NCI-H128 (cell line): ENCODE results near the gene SRP19.
"Not testable (repeated sequence)": the region's sequence is repeated elsewhere in the genome, so short reads cannot be mapped to it uniquely, and the experiment has no call there.

ENCODE experiments used
- DNase-seq: peaks from one replicate; lab custom pipeline; 2025; ENCODE audit not compliant: unreplicated experiment; lab: John Stamatoyannopoulos, UW

SRP19 gene

DNA sequence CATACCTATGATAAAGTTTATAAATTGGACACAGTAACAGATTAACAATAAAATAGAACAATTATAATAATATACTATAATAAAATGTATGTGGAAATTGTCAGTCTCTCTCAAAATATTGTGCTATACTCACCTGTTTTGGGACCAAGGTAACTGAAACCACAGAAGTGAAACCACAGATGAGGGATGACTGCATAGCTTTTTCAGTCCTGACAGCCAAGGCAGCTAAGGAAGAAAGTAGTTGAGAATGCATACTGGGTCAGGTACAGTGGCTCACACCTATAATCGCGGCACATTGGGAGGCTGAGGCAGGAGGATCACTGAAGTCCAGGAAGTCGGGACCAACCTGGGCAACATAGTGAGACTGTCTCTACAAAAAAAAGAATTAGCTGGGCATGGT is 8.9 kb downstream of the SRP19 start:
- no peak for DNase-seq

GRCh38 chr5:112870966-112871365 is 9.9 kb downstream of the SRP19 start:
- DNase-seq = no peak

- DNase-seq = no peak
Observed at GRCh38 chr5:112876362-112876761, 15.3 kb downstream of the SRP19 start.

DNA sequence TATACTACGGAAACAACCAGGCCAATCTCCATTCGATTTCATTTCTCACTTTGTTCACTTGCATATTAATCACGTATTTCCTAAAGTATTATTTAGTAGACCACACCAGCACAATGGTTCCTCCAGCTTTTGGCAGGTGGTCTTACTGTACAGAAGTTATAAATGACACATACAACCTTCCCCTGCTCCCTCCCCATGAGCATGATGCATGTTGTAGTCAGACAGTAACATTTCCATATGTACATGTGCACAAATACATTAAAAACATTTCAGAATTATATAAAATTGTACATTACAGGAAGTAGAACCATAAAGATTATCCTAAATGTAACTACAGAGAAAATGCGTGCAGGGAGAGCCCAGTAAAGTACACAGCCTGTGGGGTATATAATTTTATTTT is 17.0 kb downstream of the SRP19 start:
- DNase-seq = no peak

- DNase-seq = no peak
Observed at GRCh38 chr5:112878760-112879159, 17.7 kb downstream of the SRP19 start.

DNA sequence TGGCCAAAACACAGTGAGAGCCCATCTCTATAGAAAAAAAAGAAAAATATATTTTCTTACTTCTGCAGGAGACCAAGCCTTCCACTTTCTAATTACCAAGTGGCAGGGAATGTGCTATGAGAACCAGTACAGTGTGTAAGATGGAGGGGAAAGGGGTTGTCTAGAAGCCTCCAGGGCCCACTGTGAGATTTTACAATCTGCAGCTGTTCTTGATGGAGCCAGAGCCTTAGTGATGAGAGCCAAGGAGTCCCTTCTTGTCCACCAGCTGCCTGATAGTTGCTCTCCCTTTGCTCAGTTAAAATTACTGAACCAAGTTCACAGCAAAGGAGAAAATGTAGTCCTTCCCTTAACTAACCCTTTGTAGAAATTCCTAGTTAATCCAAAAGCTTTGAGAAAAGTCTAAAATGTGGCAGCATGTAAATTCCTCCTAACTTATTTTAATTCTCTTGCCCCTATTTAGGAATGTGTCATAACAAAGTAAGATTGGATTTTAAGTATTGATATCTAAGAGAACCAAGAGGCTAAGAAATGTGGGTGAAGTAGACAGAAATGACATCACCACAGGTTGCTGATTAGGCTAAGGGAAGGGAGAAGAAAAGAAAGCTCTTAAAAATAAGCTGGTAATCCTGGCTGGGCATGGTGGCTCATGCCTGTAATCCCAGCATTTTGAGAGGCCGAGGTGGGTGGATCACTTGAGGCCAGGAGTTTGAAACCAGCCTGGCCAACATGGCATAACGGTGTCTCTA is 19.3 kb downstream of the SRP19 start:
- DNase-seq = no peak

DNA sequence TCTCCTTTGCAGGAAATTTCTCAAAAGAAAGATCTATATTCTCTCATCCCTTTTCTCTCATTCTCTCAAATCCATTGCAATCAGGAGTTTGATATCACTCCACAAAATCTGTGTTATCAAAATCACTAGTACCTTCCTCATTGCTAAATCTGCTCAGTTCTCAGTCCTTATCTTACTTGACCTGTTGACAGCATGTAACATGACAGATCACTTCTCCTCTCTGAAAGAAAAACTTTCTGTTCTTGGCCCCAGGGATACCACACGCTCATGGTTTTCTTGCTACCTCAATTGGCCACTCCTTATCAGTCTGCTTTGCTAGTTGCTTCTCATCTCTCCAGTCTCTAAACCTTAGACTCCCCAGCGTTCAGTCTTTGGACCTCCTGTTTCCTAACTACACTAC is 22.1 kb downstream of the SRP19 start:
- DNase-seq = no peak

- DNase-seq = no peak
Observed at GRCh38 chr5:112885001-112885400, 23.9 kb downstream of the SRP19 start.

- no peak for DNase-seq
Observed at GRCh38 chr5:112886975-112887374, 25.9 kb downstream of the SRP19 start.

DNA sequence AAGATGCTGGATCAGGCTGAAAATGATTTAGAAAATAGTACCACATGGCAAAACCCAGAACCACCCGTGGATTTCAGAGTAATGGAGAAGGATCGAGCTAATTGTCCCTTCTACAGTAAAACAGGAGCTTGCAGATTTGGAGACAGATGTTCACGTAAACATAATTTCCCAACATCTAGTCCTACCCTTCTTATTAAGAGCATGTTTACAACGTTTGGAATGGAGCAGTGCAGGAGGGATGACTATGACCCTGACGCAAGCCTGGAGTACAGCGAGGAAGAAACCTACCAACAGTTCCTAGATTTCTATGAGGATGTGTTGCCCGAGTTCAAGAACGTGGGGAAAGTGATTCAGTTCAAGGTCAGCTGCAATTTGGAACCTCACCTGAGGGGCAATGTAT is 31.0 kb downstream of the SRP19 start:
- not testable (repeated sequence) for DNase-seq

DNA sequence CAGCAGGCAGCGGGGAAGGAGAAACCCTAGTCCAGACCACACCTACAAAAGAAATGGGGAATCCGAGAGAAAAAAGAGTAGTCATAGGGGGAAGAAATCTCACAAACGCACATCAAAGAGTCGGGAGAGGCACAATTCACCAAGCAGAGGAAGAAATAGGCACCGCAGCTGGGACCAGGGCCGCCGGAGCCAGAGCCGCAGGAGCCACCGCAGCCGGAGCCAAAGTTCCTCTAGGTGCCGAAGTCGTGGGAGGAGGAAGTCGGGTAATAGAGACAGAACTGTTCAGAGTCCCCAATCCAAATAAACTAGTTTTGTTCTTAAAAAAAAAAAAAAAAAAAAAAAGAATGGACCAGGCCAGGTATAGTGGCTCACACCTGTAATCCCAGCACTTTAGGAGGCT is 31.7 kb downstream of the SRP19 start:
- DNase-seq = no peak

GRCh38 chr5:112895682-112896081 is 34.6 kb downstream of the SRP19 start:
- no peak for DNase-seq

DNA sequence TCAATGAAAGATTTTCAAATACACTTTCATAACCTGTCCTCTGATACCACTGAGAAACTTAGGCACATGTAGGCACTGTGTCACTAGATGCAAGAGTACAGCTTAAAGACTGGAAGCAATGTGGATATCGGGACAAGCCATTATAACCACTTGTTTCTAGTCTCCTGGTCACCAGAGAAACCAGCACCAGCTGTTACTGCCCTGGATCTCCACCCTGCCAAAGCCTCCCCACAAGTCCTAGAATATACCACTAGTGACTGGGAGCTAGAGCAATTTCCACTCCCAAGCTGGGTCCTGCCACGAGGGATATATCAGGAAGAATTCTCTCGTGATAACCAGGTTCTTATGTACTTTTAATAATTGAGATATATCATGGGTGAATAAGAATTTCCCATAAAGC is 41.5 kb downstream of the SRP19 start:
- no peak for DNase-seq

- DNase-seq = not testable (repeated sequence)
Observed at GRCh38 chr5:112904996-112905395, 43.9 kb downstream of the SRP19 start.

GRCh38 chr5:112906637-112907036 is 45.5 kb downstream of the SRP19 start:
- no peak for DNase-seq

DNA sequence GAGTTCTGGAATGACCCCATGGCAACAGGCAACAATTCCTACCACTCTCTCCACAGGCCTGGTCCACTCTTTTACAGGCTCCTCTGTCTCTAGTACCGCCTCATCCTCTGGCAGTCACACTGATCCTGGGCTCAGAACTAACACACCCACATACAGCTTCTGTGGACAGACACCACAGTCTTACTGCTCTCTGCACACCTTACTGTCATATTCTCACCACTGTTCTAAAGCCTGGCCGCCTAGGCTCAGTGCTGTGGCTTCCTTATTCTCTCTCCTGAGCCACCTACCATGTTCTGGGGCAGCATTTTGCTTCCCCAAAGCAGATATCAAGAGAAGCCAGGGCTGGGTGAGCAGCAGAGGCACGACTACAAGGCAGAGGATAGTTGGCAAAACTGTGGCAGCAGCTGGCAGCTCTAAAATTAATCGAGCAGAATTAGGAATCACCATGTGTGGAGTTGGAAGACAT is 46.1 kb downstream of the SRP19 start:
- DNase-seq = no peak

GRCh38 chr5:112908854-112909253 is 47.8 kb downstream of the SRP19 start:
- DNase-seq = no peak

DNA sequence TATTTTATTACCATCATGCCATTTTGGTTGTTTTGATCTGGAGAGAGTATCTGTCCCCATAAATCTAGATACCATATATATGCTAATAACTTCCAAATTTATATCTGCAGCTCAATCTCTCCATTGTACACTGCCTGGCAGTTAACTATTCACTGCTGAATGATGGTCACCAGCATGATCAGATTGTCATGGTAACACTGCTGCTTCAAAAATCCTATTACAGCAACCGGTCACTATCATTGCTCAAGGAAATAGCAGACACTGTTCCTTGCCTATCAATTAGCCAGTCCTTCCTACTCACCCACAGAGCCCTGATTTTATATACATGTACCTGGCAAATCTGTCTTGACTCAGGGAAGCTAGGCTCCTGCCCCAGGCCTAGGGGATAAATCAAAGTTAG is 49.4 kb downstream of the SRP19 start:
- no peak for DNase-seq

DNA sequence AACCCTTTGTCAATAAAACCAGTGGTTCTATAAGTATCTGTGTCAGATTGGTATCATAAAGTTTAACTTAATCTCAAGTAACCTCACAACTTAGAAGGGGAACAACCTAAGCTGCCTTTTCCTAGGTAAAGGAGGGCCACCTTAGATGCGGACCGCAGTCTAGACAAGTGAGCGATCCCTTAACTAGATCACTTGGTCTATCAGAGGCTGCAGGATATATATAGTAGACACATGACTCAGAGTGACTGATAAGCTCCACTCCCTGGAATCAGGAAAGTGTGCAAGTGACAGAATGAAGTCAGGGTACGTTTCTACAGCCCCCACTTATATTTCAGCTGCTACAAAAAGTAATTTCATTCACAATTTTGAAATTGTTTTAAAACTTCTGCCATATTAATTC is 53.5 kb downstream of the SRP19 start:
- no peak for DNase-seq

DNA sequence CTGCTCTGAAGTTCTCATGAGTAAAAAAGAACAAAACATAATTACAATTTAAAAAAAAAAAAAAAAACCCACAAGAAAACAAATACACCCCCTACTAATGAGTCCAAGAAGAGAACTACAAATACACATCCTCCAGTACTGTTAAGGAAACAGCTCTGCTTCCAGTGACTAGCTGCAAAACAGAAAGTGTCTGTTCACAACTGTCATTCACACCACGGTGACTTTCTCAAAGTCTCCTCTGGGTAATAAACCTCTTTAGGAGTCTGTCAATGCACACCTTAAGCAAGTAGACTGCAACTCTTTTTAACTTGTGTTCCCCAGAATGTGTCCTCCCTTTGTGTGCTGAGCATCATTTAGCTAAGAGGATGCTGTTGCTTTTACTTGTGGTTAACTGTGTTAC is 54.7 kb downstream of the SRP19 start:
- no peak for DNase-seq

DNA sequence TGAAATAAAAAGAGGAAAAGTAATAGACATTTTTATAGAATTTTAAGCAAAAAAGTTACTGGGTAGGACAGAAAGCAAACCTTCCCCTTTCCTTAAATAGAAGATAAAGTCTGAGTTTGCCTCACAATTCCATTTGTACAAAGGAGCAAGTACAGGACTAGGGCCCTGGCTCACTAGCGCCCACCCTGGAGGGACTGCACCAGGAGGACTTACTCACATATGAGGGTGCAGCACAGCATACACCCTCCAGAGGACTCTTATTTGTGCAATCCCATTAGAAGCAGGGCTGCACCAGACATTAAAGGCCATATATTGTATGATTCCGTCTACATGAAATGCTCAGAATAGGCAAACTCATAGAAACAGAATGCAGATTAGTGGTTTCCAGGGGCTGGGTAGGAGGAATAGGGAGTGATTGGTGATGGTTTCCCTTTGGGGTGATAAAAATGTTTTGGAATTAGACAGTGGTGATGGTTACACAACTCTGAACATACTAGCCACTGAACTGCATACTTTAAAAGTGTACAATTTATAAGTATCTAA is 56.4 kb downstream of the SRP19 start:
- no peak for DNase-seq

DNA sequence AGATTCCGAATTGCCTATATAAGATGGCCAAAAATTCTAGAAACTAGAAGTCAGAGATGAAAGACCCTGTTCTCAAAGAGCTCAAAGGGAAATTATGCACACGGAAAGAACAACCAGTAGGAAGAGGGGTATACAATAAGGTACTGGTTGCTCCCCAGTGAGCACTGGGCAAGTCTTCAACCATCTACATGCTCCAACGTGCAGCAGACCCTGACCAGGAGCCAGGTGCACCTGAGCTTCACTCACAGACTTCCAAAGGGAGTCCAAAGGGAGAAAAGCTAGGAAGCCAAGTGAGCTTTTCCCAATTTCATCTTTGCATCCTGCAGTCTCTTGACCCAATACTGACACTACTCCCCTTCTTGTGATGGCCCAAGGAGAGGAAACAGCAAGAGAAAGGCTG is 57.0 kb downstream of the SRP19 start:
- no peak for DNase-seq

DNA sequence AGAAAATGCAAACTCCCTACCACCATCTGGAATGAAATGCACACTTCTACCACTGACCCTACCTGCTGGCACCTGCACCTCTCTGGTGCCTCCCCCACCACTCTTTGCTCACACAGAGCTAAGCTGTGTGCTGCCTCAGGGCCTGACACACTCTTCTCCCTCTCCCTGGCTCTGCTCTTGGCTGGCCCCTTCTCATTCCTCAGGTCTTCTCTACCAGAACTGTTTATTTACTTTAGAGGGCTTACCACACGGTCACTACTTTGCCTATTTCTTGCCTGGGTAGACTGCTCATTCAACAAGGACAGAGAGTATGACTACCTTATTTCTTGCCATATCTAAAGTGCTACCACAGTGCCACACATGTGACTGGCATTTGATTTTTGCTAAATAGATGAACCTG is 57.6 kb downstream of the SRP19 start:
- no peak for DNase-seq
